CD14-positive monocyte (primary cell): ENCODE data around the gene DNAJC11. TPM values are rescaled to one million over a fixed set of nuclear protein-coding genes. Genes with fewer than 3 reads are reported as not detected.
A peak's percentile ranks its signal among the peaks of the same experiment; 100 is the strongest.

Experiments used
- DNase-seq, 3 donors: peaks; one replicate each; pipeline ENCODE4 v3.0.0-alpha.2; 2011 to 2022
- H2AFZ ChIP-seq: 2 replicates; pipeline ENCODE4 v1.6.0; 2012; ENCODE audit warnings: mild to moderate bottlenecking, low read depth, low read length, inconsistent platforms; ENCODE audit not compliant: insufficient read depth, poor library complexity, severe bottlenecking
- H3K27ac ChIP-seq, 2 donors: 1 replicate in 1 of 2; 2 replicates in 1 of 2; pipeline ENCODE4 v1.5.1; 2012 to 2013; ENCODE audit warnings: low read length in 2 of 2, control low read depth in 1 of 2, inconsistent platforms in 1 of 2, low read depth in 1 of 2, mild to moderate bottlenecking in 1 of 2
- H3K27me3 ChIP-seq, 2 donors: one replicate each; pipeline versions ENCODE4 v1.6.0 to v1.6.1; 2011 to 2013; ENCODE audit warnings: low read length in 2 of 2; ENCODE audit not compliant: control insufficient read depth in 2 of 2, insufficient read depth in 2 of 2
- H3K36me3 ChIP-seq, 2 donors: replicated peaks in 1 of 2; 1 replicate in 1 of 2; 2 replicates in 1 of 2; pipeline versions ENCODE4 v1.5.1 to v1.6.1; 2012 to 2013; ENCODE audit warnings: low read length in 2 of 2, control low read depth in 1 of 2, inconsistent platforms in 1 of 2, mild to moderate bottlenecking in 1 of 2; ENCODE audit not compliant: insufficient read depth in 2 of 2, control insufficient read depth in 1 of 2
- H3K4me1 ChIP-seq, 2 donors: 1 replicate in 1 of 2; 2 replicates in 1 of 2; pipeline versions ENCODE4 v1.5.1 to v1.6.1; 2012 to 2013; ENCODE audit warnings: low read length in 2 of 2, control low read depth in 1 of 2, inconsistent platforms in 1 of 2, mild to moderate bottlenecking in 1 of 2, moderate library complexity in 1 of 2; ENCODE audit not compliant: insufficient read depth in 2 of 2, control insufficient read depth in 1 of 2
- H3K4me2 ChIP-seq: replicated peaks from 2 replicates; pipeline ENCODE3; 2012; ENCODE audit warnings: low read length, moderate library complexity, mild to moderate bottlenecking; ENCODE audit not compliant: poor library complexity, severe bottlenecking; ENCODE audit errors: extremely low read depth
- H3K4me3 ChIP-seq, 3 experiments: fragments of 200-600 bp in 1 of 3; sonication (generic) in 1 of 3; replicated peaks in 1 of 3; 1 replicate in 2 of 3; 2 replicates in 1 of 3; pipeline ENCODE4 v1.5.1; 2011 to 2013; ENCODE audit warnings: low read length in 3 of 3, mild to moderate bottlenecking in 3 of 3, control low read depth in 2 of 3, low read depth in 2 of 3, inconsistent platforms in 1 of 3, moderate library complexity in 1 of 3
- H3K79me2 ChIP-seq: 2 replicates; pipeline ENCODE4 v1.6.0; 2012; ENCODE audit warnings: mild to moderate bottlenecking, control low read depth, inconsistent platforms, low read length, moderate library complexity; ENCODE audit not compliant: insufficient read depth
- H3K9ac ChIP-seq: 2 replicates; pipeline ENCODE4 v1.6.0; 2017; ENCODE audit warnings: low read length, mild to moderate bottlenecking; ENCODE audit not compliant: insufficient read depth, poor library complexity, severe bottlenecking
- H3K9me3 ChIP-seq, 2 donors: replicated peaks in 1 of 2; 1 replicate in 1 of 2; 2 replicates in 1 of 2; pipeline versions ENCODE4 v1.5.1 to v1.6.1; 2012 to 2013; ENCODE audit warnings: low read length in 2 of 2, control low read depth in 1 of 2; ENCODE audit not compliant: control insufficient read depth in 1 of 2, insufficient read depth in 1 of 2
- H4K20me1 ChIP-seq: 2 replicates; pipeline ENCODE4 v1.6.0; 2012; ENCODE audit warnings: mild to moderate bottlenecking, low read length, control low read depth, moderate library complexity; ENCODE audit not compliant: insufficient read depth
- H3K27ac Mint-ChIP-seq, 7 donors: one replicate each; pipeline ENCODE4 v1.8.0; 2020; ENCODE audit warnings: mild to moderate bottlenecking in 7 of 7, mixed read lengths in 7 of 7, moderate library complexity in 6 of 7, inconsistent platforms in 2 of 7
- H3K27me3 Mint-ChIP-seq, 3 donors: one replicate each; pipeline ENCODE4 v1.8.0; 2021 to 2022; ENCODE audit warnings: low read depth in 3 of 3, mild to moderate bottlenecking in 3 of 3, mixed read lengths in 3 of 3, moderate library complexity in 3 of 3, inconsistent platforms in 1 of 3
- H3K36me3 Mint-ChIP-seq, 2 donors: one replicate each; pipeline ENCODE4 v1.8.0; 2020; ENCODE audit warnings: mixed read lengths in 2 of 2, inconsistent platforms in 1 of 2, mild to moderate bottlenecking in 1 of 2
- H3K4me1 Mint-ChIP-seq: one replicate; pipeline ENCODE4 v1.8.0; 2020; ENCODE audit warnings: mild to moderate bottlenecking, mixed read lengths
- H3K4me3 Mint-ChIP-seq, 2 donors: one replicate each; pipeline ENCODE4 v1.8.0; 2020; ENCODE audit warnings: mild to moderate bottlenecking in 2 of 2, mixed read lengths in 2 of 2, moderate library complexity in 1 of 2
- H3K9me3 Mint-ChIP-seq, 7 donors: one replicate each; pipeline ENCODE4 v1.8.0; 2020 to 2022; ENCODE audit warnings: mixed read lengths in 7 of 7, mild to moderate bottlenecking in 6 of 7, moderate library complexity in 6 of 7, inconsistent platforms in 2 of 7
- WGBS: methylation state at CpG from one replicate; pipeline ENCODE4 v1.1.5; 2013; ENCODE audit warnings: missing lambda C conversion rate; ENCODE audit not compliant: insufficient coverage; 5-methylcytosine and 5-hydroxymethylcytosine counted together
- intact Hi-C, 2 donors: fragments of 100-400 bp; cut with micrococcal nuclease; formaldehyde crosslinking; loops; one replicate each; pipeline versions ENCODE4 v1.15.0 to v1.15.1; 2023
- polyA plus RNA-seq, 3 donors: library from polyadenylated mRNA; depleted of rRNA in 1 of 3; unstranded in 2 of 3; stranded (reverse) in 1 of 3; fragments of 300-500 nt in 2 of 3; fragments of >200 nt in 1 of 3; fragmentation: Illumina TruSeq in 2 of 3; gene quantifications; 1 replicate in 2 of 3; 2 replicates in 1 of 3; pipeline ENCODE4 v1.2.3, GENCODE V29; 2012 to 2021
- TF ChIP-seq, protein P1 (sequence below): fragments of 200-600 bp; IDR thresholded peaks from one replicate; pipeline ENCODE4 v1.8.0; 2022; ENCODE audit warnings: antibody characterized with exemption, mild to moderate bottlenecking

DNAJC11 gene
- polyA plus RNA-seq, 3 donors = 9.7 to 19.9 (median 15.8) TPM

DNA sequence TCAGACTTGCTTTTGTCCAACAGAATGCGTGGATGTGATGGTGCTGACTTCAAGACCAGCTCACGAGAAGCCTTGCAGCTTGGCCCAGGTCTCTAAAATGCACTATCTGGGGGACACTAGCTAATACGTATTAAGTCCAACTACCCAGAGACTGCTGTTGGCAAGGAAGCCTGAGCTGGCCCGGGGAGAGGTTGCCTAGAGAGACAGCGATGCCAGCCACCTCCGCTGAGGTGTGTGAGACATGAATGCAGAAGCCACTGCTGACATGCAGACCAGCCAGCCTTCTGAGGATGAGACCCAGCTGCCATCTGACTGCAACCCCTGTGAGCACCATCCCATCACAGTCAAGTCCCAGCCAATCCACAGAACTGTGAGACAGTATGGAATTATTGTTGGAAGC is 44.5 kb downstream of the DNAJC11 start:
- intact Hi-C loops = no loop called here
- TF ChIP-seq, protein P1, sequence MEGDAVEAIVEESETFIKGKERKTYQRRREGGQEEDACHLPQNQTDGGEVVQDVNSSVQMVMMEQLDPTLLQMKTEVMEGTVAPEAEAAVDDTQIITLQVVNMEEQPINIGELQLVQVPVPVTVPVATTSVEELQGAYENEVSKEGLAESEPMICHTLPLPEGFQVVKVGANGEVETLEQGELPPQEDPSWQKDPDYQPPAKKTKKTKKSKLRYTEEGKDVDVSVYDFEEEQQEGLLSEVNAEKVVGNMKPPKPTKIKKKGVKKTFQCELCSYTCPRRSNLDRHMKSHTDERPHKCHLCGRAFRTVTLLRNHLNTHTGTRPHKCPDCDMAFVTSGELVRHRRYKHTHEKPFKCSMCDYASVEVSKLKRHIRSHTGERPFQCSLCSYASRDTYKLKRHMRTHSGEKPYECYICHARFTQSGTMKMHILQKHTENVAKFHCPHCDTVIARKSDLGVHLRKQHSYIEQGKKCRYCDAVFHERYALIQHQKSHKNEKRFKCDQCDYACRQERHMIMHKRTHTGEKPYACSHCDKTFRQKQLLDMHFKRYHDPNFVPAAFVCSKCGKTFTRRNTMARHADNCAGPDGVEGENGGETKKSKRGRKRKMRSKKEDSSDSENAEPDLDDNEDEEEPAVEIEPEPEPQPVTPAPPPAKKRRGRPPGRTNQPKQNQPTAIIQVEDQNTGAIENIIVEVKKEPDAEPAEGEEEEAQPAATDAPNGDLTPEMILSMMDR = no peak
- H3K9ac ChIP-seq = no peak overlapping the region
- H3K4me3 ChIP-seq = no peak overlapping the region
- Mint-ChIP-seq H3K4me1 (peaks cover 5% of the 10 kb centered on the region), H3K9me3 (no peaks in the 10 kb centered on the region), H3K36me3 (peaks cover 38 to 43% of the 10 kb centered on the region in 2 donors), H3K27me3 (no peaks in the 10 kb centered on the region), H3K27ac (peak overlapping the region in 1 of 7 donors; percentile 8), H3K4me3 (no peak overlapping the region)
- H3K36me3 ChIP-seq = peaks cover 24 to 64% of the 10 kb centered on the region in 2 donors
- H2AFZ ChIP-seq = no peak overlapping the region
- no peaks in the 10 kb centered on the region for H3K9me3 ChIP-seq
- H4K20me1 ChIP-seq = no peaks in the 10 kb centered on the region
- DNase-seq = no peak
- H3K4me2 ChIP-seq = no peak overlapping the region
- no peaks in the 10 kb centered on the region for H3K27me3 ChIP-seq
- H3K79me2 ChIP-seq = no peaks in the 10 kb centered on the region
- H3K27ac ChIP-seq = no peak overlapping the region
- H3K4me1 ChIP-seq = no peaks in the 10 kb centered on the region
- WGBS = 97% methylated on average over 6 of the region's 6 CpGs

GRCh38 chr1:6653436-6654290 is 48.0 kb downstream of the DNAJC11 start:
- WGBS = 99% methylated on average over 10 of the region's 23 CpGs
- H3K27me3 Mint-ChIP-seq = peaks cover 0 to 4% (median 0%) of the 10 kb centered on the region in 3 donors
- no peak for DNase-seq

More at GRCh38 chr1:6653436-6654290, 48.0 kb downstream of the DNAJC11 start:
- Mint-ChIP-seq H3K4me3 (no peak overlapping the region), H3K4me1 (peaks cover 5% of the 10 kb centered on the region), H3K9me3 (no peaks in the 10 kb centered on the region), H3K27ac (peak overlapping the region in 1 of 7 donors; percentile 13), H3K36me3 (peaks cover 46 to 64% of the 10 kb centered on the region in 2 donors)
- Histone ChIP-seq H2AFZ (no peak overlapping the region), H3K4me1 (no peaks in the 10 kb centered on the region), H3K36me3 (peaks cover 34 to 76% of the 10 kb centered on the region in 2 donors), H3K9me3 (no peaks in the 10 kb centered on the region), H3K27ac (no peak overlapping the region), H4K20me1 (no peaks in the 10 kb centered on the region), H3K4me2 (no peak overlapping the region), H3K79me2 (no peaks in the 10 kb centered on the region), H3K27me3 (no peaks in the 10 kb centered on the region), H3K4me3 (no peak overlapping the region), H3K9ac (no peak overlapping the region)
- intact Hi-C loops = no loop called here
- TF ChIP-seq, protein P1 = no peak
